Right lobe of liver (tissue), 4 donors: ENCODE results near the gene PRKCD.

Experiments used
- POLR2A ChIP-seq: fragments of 450-650 bp; IDR thresholded peaks from one replicate; pipeline ENCODE4 v1.6.1; 2017; ENCODE audit warnings: antibody characterized with exemption, mild to moderate bottlenecking
- TF ChIP-seq, protein P1 (sequence below), 4 donors: fragments of 200-600 bp in 3 of 4; fragments of 450-650 bp in 1 of 4; IDR thresholded peaks; one replicate each; pipeline versions ENCODE4 v1.5.1 to v1.8.0; 2016 to 2022; ENCODE audit warnings: antibody characterized with exemption in 4 of 4, mild to moderate bottlenecking in 2 of 4
- donor health status: DM: no; HTN: no; CAD: no.
- donor health status: DM: no; HTN: no; CAD: no.
- donor health status: DM: no; HTN: yes; CAD: no.

DNA sequence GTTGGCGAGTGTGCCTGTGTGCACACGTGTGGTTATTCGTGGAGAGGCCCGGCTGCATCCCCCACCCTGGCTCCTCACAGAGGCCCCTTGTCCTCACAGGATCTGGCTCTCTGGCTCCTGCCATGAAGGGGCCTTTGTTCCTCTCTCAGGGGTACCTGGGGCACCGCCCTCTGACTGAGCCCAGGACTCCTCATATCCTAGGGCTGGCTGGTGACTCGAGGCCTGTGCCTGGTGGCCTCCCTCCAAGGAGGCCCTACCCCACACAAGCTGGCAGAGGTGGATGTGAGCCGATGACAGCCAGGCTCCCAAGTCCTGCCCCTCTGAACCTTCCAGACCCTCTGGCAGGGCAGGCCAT is 10.0 kb downstream of the PRKCD start:
- TF ChIP-seq POLR2A, result no peak
- TF ChIP-seq, protein P1, sequence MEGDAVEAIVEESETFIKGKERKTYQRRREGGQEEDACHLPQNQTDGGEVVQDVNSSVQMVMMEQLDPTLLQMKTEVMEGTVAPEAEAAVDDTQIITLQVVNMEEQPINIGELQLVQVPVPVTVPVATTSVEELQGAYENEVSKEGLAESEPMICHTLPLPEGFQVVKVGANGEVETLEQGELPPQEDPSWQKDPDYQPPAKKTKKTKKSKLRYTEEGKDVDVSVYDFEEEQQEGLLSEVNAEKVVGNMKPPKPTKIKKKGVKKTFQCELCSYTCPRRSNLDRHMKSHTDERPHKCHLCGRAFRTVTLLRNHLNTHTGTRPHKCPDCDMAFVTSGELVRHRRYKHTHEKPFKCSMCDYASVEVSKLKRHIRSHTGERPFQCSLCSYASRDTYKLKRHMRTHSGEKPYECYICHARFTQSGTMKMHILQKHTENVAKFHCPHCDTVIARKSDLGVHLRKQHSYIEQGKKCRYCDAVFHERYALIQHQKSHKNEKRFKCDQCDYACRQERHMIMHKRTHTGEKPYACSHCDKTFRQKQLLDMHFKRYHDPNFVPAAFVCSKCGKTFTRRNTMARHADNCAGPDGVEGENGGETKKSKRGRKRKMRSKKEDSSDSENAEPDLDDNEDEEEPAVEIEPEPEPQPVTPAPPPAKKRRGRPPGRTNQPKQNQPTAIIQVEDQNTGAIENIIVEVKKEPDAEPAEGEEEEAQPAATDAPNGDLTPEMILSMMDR (IDR thresholded peaks at IDR 0.05), result no peak
